Measurements from ENCODE around the gene CHPT1. TPM values are rescaled to one million over a fixed set of nuclear protein-coding genes. Genes with fewer than 3 reads are reported as not detected.

The CHPT1 gene
- total and polyA plus RNA-seq, 2 of the 13 experiments (the other 11 are each of a cell fraction or from before 2014, with no cell fraction given): 117 to 178 TPM

GRCh38 chr12:101696251-101697196, 916 bp upstream of the CHPT1 start (continued):
- TF ChIP-seq POGK (CRISPR knock-in tag; conservative IDR thresholded peaks at IDR 0.05): peak; percentile 47
- TF ChIP-seq SIN3A (IDR thresholded peaks at IDR 0.05; ENCODE audit: borderline replicate concordance, low read depth, low read length): peak; percentile 95
- no peak for TF ChIP-seq MED8 (CRISPR knock-in tag; IDR thresholded peaks at IDR 0.05; ENCODE audit: insufficient replicate concordance)
- TF ChIP-seq KAT8 (CRISPR knock-in tag; IDR thresholded peaks at IDR 0.05): peak; percentile 64
- TF ChIP-seq RARA (CRISPR knock-in tag; IDR thresholded peaks at IDR 0.05): peak; percentile 84
- TF ChIP-seq HDAC1 (CRISPR knock-in tag; IDR thresholded peaks at IDR 0.05): peak; percentile 80; the same call in 1 of the 2 replicates
- peak; percentile 60; the same call in 1 of the 2 replicates for TF ChIP-seq ZNF296 (CRISPR knock-in tag; conservative IDR thresholded peaks at IDR 0.05)
- TF ChIP-seq FOSL2 (CRISPR knock-in tag; IDR thresholded peaks at IDR 0.05): peak; percentile 76
- TF ChIP-seq ZNF33B (CRISPR knock-in tag; IDR thresholded peaks at IDR 0.05): 0 out of 2 replicates have a peak, but pooled peaks have one; percentile 2
- TF ChIP-seq ZNF280D (CRISPR knock-in tag; IDR thresholded peaks at IDR 0.05): 0 out of 2 replicates have a peak, but pooled peaks have one; percentile 21
- TF ChIP-seq ZHX2 (IDR thresholded peaks at IDR 0.05; ENCODE audit: low read depth): 0 out of 2 replicates have a peak, but pooled peaks have one; percentile 28
- TF ChIP-seq ZHX2 (CRISPR knock-in tag; IDR thresholded peaks at IDR 0.05; ENCODE audit: borderline replicate concordance): no peak
- TF ChIP-seq TGIF2 (CRISPR knock-in tag; IDR thresholded peaks at IDR 0.05): peak; percentile 100
- TF ChIP-seq THAP11 (CRISPR knock-in tag; IDR thresholded peaks at IDR 0.05): peak; percentile 49
- 0 out of 2 replicates have a peak, but pooled peaks have one; percentile 49 for TF ChIP-seq ZNF724P (CRISPR knock-in tag; IDR thresholded peaks at IDR 0.05; ENCODE audit: borderline replicate concordance)
- TF ChIP-seq KDM3A (CRISPR knock-in tag; IDR thresholded peaks at IDR 0.05; ENCODE audit: low read depth): peak; percentile 80; the same call in 1 of the 2 replicates
- TF ChIP-seq ZMYM3 (CRISPR knock-in tag; IDR thresholded peaks at IDR 0.05): peak; percentile 58; the same call in 1 of the 2 replicates
